Parietal lobe (tissue), 1 donor: ENCODE measurements around the gene MS4A8. TPM values are rescaled to one million over a fixed set of nuclear protein-coding genes. Genes with fewer than 3 reads are reported as not detected.

ENCODE experiments used
- total RNA-seq: library from RNA; depleted of rRNA; stranded (reverse); fragments of >200 nt; gene quantifications from one replicate; pipeline ENCODE4 v1.2.3, GENCODE V29; 2014

The MS4A8 gene
- not detected for total RNA-seq

DNA sequence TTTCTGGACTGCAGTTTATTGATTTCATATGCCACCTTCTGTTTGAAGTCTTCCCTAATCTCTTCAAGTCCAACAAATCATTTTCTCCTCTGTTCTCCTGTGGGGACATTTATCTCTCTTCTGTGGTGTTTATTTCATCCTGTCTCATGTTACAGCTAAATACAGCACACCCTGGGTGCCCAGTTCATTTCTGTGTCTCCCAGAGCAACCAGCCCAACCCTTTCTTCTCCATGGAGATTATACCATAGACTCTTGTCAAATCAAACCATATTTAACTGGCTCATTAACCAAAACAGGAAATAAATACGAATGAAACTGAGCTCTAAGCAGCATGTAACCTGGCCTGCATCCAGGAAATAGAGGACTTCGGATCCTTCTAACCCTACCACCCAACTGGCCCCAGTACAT, at the start of gene MS4A8:
MS4A8 (plus strand) TSS at position 329 of the 408 bp plus-strand sequence. CDS start 1,249 bp downstream, outside the sequence.

DNA sequence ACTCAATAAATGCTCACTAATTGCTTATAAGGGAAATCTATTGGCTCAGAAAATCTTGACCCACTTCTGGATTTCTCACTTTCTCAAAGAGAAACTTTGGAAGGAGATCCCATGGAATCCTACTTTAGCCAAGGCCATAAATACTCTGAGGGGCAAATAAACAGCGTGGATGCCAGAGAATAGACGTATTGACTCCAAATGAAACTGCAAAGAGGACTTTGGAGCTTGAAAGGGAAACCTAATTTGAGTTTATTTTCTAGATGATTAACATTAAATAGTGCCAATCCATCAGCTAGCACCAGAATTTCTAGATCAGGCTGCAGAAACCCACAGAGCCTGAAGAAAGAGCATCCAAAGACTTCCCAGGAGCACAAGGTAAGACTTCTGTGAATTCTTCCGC, 25.0 kb downstream of the MS4A8 start, which contains the start of gene MS4A18:
MS4A18 (plus strand) TSS at position 301 of the 400 bp plus-strand sequence.

GRCh38 chr11:60756307-60757032, 57.1 kb downstream of the MS4A8 start, which contains the start of gene MS4A15:
Gene MS4A15 (plus strand): TSS chr11:60756867. CDS start chr11:60763734, 6,867 bp downstream.

Other genes with a start within 250 kb of the MS4A8 start
- gene MS4A1, start 243.8 kb upstream of the MS4A8 start, total RNA-seq = not detected
- gene MS4A12, start 206.8 kb upstream of the MS4A8 start, total RNA-seq = not detected
- gene MS4A13, start 184.2 kb upstream of the MS4A8 start, total RNA-seq = not detected
- gene MS4A18, start 25.1 kb downstream of the MS4A8 start, total RNA-seq = not detected
- not detected for gene MS4A15, start 57.3 kb downstream of the MS4A8 start, total RNA-seq
- gene MS4A10, start 85.7 kb downstream of the MS4A8 start, total RNA-seq = not detected
- gene CCDC86, start 142.5 kb downstream of the MS4A8 start, total RNA-seq = 2.8 TPM
- 1.3 TPM for gene PTGDR2, start 156.3 kb downstream of the MS4A8 start, total RNA-seq
- not detected for gene ZP1, start 167.9 kb downstream of the MS4A8 start, total RNA-seq
- gene PRPF19, start 207.0 kb downstream of the MS4A8 start, total RNA-seq = 49.5 TPM
- gene TMEM109, start 214.5 kb downstream of the MS4A8 start, total RNA-seq = 8.1 TPM
- 139 TPM for gene TMEM132A, start 224.8 kb downstream of the MS4A8 start, total RNA-seq